Measurements from ENCODE around the gene ZMIZ1.

Gene ZMIZ1

DNA sequence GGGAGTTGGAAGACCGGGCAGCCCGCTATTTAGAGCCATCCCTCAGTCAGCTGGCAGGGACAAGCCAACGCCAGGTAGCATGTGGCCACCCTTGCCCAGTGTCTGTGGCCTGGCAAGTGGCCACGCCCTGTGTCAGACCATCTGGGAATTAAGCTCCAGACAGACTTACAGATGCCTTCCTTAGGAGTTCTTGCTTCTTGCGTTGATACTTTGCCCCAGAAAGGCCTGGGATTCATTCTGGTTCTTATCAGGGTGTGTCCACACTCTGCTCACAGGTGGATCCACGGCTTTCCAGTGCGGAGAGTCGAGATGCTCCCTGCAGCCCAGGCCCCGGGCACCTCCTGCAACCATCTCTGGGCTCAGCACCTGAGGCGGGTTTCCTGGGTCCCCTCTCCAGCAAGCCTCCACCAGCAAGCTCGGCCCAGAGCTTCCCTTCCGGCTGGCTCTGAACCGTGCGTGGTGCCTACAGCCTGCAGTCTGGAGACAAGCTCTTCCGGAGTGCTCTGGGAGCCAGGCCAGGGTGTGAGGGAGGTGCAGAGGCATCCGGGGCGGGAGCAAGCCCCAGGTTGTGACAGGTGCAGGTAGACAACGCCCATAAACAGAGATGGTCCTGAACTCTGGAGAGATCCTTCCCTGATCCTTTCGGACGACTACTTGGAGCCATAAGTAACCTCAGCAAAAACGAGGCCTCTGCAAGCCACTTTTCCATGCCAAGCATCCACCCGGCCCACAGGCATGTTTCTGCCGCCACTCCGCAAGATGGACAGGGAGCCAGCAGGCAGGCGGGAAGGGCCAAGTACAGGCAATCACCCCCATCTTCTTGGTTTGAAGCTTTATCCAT, 246.2 kb downstream of the ZMIZ1 start:
- no peak for DNase-seq

DNA sequence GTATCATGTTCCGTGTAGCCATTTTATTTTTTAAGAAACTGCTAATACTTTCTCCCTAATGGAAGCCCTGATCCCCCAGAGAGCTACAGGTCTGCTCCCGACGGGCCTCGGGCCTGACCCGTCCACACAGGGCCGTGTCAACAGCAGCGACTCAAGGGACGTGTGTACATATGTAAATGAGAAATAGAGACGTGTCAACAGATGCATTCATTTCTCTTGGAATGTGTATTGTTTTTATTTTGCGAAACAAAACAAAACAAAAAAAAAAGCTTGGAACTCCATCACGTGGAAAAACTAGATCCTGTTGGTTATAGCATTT, 246.8 kb downstream of the ZMIZ1 start:
- no peak for DNase-seq

DNA sequence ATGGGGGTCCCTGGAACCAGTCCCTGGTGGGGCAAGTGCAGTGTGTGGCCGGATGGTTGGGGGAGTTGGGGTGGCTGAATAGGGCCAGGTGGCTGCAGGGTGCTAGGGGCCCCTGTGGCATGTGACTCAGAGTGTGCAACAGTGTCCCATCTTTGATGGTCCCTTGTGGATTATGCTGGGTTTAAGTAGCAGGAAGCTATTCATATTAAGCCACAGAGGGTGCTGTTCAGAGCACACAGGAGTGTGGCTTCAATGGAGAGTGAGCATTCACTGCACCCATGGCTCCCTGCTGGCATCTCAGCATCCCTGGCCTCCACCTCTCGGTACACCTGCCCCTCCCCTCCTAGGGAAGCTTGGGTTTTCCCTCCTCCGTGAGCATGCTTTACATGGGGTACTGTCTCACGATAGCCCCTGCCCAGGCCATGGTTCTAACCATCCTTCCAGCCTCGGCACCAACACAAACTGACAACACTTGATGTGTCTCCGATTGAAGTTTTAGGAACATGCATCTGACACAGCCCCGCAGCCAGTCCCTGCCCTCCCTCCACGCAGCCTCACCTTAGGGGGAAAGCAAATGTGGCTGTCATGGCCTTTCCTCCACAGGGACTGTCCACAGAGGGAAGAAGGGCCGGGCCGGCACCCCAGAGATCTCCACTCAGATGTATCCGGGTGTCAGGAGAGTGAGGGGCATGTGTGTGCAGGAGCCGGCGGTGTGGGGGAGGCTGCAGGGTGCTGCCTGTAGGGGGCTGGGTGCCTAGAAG, 248.1 kb downstream of the ZMIZ1 start:
- peak; percentile 55 to 63 for DNase-seq

- DNase-seq: no peak
These were observed 249.6 kb downstream of the ZMIZ1 start for GRCh38 chr10:79318369-79318768.

DNA sequence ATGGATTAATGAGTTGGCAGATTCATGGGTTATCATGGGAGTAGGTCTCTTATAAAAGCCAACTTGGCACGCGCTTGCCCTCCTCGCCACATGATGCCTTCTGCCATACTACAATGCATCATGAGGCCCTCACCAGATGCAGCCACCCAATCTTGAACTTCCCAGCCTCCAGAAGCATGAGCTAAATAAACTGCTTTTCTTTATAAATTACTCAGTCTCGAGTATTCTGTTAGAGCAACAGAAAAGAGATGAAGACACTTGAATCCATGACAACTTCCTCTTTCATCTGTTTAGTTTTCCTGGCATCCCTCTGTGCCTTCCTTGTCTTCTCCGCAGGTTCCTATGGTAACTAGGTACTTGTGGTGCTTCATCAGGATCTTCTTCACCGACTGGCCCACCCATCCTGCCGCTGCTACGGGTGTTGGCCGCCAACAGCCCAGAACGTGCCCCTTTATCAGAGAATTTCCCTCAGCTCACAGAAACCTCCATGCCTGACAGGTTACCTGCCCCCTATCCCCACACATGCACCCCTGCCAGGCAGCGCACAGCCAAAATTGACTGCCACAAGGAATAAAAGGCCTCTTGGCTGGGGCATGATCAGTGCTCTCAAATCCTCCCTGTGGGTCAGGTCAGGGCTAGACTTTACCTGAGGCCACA, 250.5 kb downstream of the ZMIZ1 start:
- DNase-seq: peak in 1 of 2 experiments; percentile 15

- DNase-seq: no peak
These were observed 251.6 kb downstream of the ZMIZ1 start for GRCh38 chr10:79320316-79320715.

DNA sequence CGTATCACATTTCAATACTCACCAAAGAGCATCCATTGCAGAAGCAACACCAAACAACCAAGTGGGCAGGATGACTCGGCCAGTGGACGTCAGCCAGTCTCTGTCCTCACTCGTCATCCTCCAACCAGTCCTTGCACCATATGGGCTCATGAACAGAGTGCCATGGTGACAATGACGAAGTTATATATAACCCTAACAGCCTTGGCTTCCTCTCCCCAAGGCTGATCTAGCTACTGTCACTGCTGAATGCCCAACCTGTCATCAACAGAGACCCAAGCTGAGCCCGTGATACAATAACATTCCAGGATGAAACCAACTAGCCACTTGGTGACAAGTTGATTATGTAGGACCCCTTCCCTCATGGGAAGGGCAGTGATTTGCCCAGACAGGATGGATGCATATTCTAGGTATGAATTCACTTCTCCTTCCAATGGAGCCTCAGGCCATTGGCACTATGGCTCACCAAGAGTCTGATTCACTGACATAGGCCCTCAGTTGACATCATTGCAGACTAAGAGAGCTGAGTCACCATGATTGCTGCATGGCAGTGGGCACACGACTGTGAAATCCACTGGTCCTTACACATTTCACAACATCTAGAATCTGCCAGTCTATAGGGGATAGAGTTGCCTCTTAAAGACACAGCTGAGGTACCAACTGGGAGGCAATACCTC, 252.2 kb downstream of the ZMIZ1 start:
- DNase-seq: no peak

DNA sequence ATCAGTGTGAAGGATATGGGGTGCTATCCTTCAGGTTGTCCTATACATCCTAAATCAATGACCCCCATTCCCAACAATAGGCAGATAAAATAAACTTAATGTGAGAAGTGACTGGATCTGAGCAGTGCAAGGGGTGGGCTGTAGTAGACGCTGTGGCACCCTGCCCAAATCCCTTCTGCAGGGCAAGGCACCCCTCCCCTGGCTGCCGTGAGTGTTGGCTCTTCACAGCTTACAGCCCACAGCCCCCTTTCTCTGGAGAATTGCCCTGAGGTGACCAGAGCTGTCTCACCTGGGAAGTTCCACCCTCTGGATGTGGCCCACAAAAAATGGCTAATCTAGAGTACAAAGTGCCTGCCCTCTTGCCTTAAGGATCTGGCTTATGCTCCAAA, 252.7 kb downstream of the ZMIZ1 start:
- DNase-seq: no peak

DNA sequence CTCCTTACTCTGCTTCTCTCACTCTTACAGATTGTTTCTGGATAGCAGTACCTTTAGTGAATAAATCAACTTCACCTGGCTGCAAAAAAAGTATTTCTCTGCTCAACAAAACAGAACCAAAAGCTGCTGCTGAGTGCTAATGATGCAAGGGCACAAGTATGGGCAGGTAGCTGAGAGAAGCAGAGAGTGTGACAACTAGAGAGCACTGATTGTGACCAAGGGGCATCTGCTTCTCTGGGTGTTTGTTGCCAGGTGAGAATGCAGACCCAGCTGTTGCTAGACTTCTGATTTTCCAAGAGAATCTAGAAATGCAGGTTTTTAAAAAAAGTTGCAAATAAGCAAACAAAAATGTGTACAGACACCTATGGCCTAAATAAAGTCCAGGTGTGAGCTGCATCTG, 253.2 kb downstream of the ZMIZ1 start:
- no peak for DNase-seq

DNA sequence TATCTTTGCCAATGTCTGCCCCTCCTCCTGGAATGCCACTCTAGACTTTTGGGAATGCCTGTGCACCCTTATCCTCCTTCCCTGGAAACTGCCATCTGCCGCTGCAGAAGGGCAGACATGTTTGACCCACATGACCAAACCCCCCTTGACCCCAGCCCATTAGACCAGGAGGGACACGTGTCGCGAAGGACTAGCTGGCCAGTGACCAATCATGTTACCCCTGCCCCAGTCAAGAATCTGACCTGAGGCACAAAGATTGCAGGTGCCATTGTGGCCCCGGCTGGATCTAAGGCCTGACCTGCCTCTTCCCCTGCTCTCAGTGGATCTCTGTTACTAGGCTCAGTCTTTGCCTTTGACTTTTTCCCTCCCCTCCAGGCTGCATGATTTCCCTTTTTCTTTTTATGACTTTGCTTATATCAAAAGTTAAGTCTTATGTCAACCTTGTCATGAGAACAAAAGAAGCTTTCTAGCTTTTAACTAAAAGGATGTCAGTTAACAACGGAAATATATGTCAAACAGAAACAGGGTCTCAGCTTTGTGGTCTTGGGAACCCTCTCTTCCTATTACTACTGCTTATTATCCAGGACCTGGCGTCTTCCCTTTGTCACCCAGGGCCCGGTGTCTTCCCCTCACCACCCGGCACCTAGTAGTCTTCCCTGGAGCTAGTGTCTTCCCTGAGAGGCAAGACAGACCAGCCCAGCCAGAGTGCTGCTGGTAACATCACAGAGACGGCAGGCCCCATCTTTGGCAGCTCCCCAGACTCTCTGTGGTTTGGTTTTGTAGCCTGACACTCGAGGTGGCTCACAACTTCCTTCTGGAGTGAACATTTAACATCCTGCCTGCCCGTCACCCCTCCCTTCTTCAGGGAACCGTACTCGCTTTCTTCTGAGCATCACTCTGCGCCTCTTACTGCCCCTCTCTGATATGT, 254.1 kb downstream of the ZMIZ1 start:
- DNase-seq: peak; percentile 100

- no peak for DNase-seq
These were observed 254.8 kb downstream of the ZMIZ1 start for GRCh38 chr10:79323602-79324001.

GRCh38 chr10:79324032-79324695, 255.4 kb downstream of the ZMIZ1 start:
- DNase-seq: no peak

GRCh38 chr10:79326361-79327089, 257.8 kb downstream of the ZMIZ1 start:
- no peak for DNase-seq

DNA sequence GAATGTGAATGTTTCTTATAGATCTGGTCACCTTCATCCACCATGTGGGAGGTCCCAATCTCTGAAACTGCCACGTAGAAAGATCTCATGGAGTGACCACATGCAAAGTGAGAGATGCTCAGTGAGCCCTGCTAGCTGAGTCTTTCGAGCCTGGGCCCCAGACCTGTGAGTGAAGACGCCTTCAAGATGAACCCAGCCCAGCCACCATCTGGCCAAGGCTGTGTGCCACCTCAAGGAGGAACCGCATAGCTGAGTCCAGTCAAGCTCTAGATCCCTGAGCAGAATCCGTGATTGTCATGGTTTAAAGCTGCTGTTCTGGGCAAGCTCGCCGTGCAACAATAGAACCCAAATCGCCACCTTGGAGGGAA, 258.3 kb downstream of the ZMIZ1 start:
- no peak for DNase-seq

DNA sequence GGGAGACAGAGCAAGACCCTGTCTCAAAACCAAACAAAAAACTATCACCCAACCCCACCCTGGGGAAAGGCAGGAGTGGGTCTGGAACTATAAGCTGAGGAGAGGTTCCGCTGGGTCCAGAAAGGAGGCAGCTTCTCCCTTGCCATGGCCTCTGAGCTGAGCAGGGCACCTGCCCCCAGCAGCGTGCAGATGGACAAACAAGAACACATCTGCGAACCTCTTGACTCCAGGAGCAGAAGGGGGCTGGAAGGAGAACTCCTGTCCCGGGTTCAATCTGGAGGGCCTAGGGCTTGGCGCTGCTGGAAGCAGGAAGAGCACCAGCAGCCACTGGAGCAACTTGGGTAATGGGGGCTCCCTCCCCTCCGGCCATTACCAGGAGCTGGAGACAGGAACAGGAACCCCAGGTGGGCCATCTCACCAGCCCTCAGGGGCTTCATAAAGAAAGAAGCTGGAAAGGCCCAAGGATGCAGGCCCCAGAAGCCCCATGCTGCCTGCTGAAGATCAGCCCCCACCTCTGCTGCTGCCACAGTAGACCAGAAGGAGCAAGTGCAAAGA, 259.5 kb downstream of the ZMIZ1 start:
- no peak for DNase-seq

GRCh38 chr10:79328737-79329504, 260.2 kb downstream of the ZMIZ1 start:
- DNase-seq: no peak

DNA sequence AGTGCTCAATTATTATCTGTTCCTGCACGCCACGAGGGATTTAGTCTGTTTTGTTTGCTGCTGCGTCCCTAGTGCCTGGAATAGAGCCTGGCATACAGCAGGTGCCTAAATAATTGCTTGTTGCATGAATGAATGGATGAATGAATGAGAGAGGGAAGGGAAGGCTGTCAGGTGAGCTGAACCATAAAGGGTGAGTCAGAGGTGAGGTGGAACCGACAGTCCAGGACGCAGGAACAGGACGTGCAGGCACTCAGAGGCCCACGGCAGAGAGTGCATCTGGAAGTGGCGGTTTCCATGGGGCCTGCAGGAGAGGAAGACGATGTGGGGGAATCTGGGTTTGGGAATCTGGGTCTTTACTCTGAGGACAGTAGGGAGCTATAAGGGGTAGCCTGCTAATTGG, 260.8 kb downstream of the ZMIZ1 start:
- DNase-seq: no peak

DNA sequence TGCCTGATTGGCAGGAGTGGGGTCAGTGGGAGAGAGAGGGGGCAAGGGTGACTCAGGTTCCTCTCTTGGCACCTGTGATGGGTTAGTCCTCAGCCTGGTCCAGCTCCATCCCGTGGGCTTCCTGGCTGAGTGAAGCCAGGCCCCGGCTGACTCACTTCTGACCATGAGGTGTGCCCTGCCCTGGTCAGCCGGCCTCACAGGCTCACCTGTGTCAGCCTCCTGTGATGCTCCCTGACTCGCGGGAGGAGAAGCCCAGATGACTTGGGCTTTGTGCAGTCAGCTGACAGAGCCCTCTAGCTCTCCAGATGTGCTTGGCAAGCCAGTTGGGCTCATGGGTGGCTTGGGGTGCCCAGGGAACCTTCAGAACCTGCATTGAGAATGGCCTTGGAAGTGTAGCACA, 262.5 kb downstream of the ZMIZ1 start:
- DNase-seq: no peak

DNA sequence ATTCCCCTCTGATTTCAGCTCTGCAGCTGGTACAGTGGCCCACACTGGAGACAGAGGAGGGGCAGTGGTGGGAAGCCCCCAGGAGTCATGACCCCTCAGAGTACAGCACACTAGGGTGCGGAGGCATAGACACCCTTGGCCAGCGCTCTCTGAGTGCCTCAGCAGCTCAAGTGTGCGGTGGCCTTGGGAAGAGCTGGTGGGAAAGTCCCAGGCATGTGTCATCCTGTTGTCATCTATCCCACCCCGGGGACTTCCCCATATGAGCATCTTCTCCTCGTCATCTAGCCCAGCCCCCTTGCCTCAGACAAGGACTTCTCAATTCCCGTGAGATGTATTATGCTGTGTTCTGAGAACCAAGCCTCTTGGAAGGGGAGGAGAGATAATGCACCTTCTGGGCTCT, 262.9 kb downstream of the ZMIZ1 start:
- DNase-seq: peak in 1 of 2 experiments; percentile 27

All from Kasumi-1 (cell line).